Endothelial cell of umbilical vein (primary cell): ENCODE measurements around the gene TIMM9. TPM values are rescaled to one million over a fixed set of nuclear protein-coding genes. Genes with fewer than 3 reads are reported as not detected.

Experiments used
- BruUV-seq: library from RNA; stranded (reverse); fragments of 400-500 nt; replicated peaks from 2 replicates; lab custom pipeline; 2021; lab: Mats Ljungman, UMichigan
- CTCF ChIA-PET: fragments of 300-600, 350-600 bp; sonication (Branson Sonifier 250); formaldehyde crosslinking; loops from one replicate; lab custom pipeline; 2021; ENCODE audit warnings: antibody characterized with exemption, inconsistent platforms; lab: Charles Lee
- POLR2A ChIA-PET: fragments of 300-600, 350-600 bp; sonication (Branson Sonifier 250); formaldehyde crosslinking; loops from one replicate; lab custom pipeline; 2021; ENCODE audit warnings: antibody characterized with exemption, inconsistent platforms; lab: Charles Lee
- DNase-seq: peaks from one replicate; pipeline ENCODE4 v3.0.0-alpha.2; 2011; ENCODE audit warnings: low read depth, low spot score
- FAIRE-seq: peaks from 2 replicates; lab custom pipeline; 2011; peaks lifted over from hg19 to GRCh38; lab: Jason Lieb, UNC
- H2AFZ ChIP-seq: 2 replicates; pipeline ENCODE4 v1.6.0; 2012; ENCODE audit warnings: low read depth, low read length, control low read depth, inconsistent platforms
- H3K27ac ChIP-seq: 2 replicates; pipeline ENCODE4 v1.5.1; 2011; ENCODE audit warnings: low read depth, mild to moderate bottlenecking, control low read depth, low read length, moderate library complexity; ENCODE audit not compliant: insufficient read depth
- H3K27me3 ChIP-seq, 2 experiments: 2 replicates each; pipeline versions ENCODE4 v1.6.0 to v1.6.1; 2011; ENCODE audit warnings: low read length in 2 of 2, mixed read lengths in 1 of 2; ENCODE audit not compliant: control insufficient read depth in 2 of 2, insufficient read depth in 2 of 2
- H3K36me3 ChIP-seq, 2 experiments: 2 replicates in 1 of 2; 3 replicates in 1 of 2; pipeline ENCODE4 v1.5.1; 2011; ENCODE audit warnings: low read length in 2 of 2, mild to moderate bottlenecking in 1 of 2, moderate library complexity in 1 of 2; ENCODE audit not compliant: control insufficient read depth in 2 of 2, insufficient read depth in 2 of 2; ENCODE audit errors: extremely low read depth in 1 of 2
- H3K4me1 ChIP-seq: 3 replicates; pipeline ENCODE4 v1.5.1; 2011; ENCODE audit warnings: mild to moderate bottlenecking, low read length; ENCODE audit not compliant: control insufficient read depth, insufficient read depth; ENCODE audit errors: extremely low read depth
- H3K4me2 ChIP-seq: 2 replicates; pipeline ENCODE4 v1.6.1; 2011; ENCODE audit warnings: low read length, control low read depth, mixed read lengths; ENCODE audit not compliant: insufficient read depth
- H3K4me3 ChIP-seq, 3 experiments: fragments of 200-600 bp in 1 of 3; sonication (generic), shearing (Covaris generic) in 1 of 3; replicated peaks in 1 of 3; 2 replicates each; pipeline ENCODE4 v1.5.1; 2011 to 2016; ENCODE audit warnings: control low read depth in 3 of 3, low read length in 3 of 3, mild to moderate bottlenecking in 2 of 3, inconsistent platforms in 1 of 3, low read depth in 1 of 3, moderate library complexity in 1 of 3; ENCODE audit not compliant: insufficient read depth in 1 of 3
- H3K79me2 ChIP-seq: 2 replicates; pipeline ENCODE4 v1.6.0; 2012; ENCODE audit warnings: low read length, inconsistent platforms; ENCODE audit not compliant: control insufficient read depth, insufficient read depth
- H3K9ac ChIP-seq: replicated peaks from 2 replicates; pipeline ENCODE3; 2011; ENCODE audit warnings: low read length, control low read depth; ENCODE audit not compliant: insufficient read depth; ENCODE audit errors: extremely low read depth
- H3K9me1 ChIP-seq: replicated peaks from 3 replicates; pipeline ENCODE4 v1.6.0; 2011; ENCODE audit warnings: mild to moderate bottlenecking, low read length; ENCODE audit not compliant: control insufficient read depth, insufficient read depth; ENCODE audit errors: extremely low read depth
- H3K9me3 ChIP-seq: replicated peaks from 2 replicates; pipeline ENCODE4 v1.5.1; 2012; ENCODE audit warnings: low read length, inconsistent platforms; ENCODE audit not compliant: control insufficient read depth, insufficient read depth
- H4K20me1 ChIP-seq: replicated peaks from 2 replicates; pipeline ENCODE3; 2011; ENCODE audit warnings: mild to moderate bottlenecking, low read length; ENCODE audit not compliant: control insufficient read depth, insufficient read depth; ENCODE audit errors: extremely low read depth
- CTCF ChIP-seq, 2 donors: IDR thresholded peaks; 1 replicate in 1 of 2; 2 replicates in 1 of 2; pipeline ENCODE4 v1.5.1; 2011; ENCODE audit warnings: low read length in 2 of 2, mild to moderate bottlenecking in 2 of 2, moderate library complexity in 2 of 2, control low read depth in 1 of 2, inconsistent platforms in 1 of 2, low read depth in 1 of 2; ENCODE audit not compliant: insufficient read depth in 1 of 2; ENCODE audit errors: extremely low read depth in 1 of 2
- EZH2 ChIP-seq: IDR thresholded peaks from 2 replicates; pipeline ENCODE4 v1.6.1; 2012; ENCODE audit warnings: borderline replicate concordance, low read depth, mild to moderate bottlenecking, moderate library complexity, low read length, inconsistent platforms; ENCODE audit not compliant: severe bottlenecking
- FOS ChIP-seq: IDR thresholded peaks from 2 replicates; pipeline ENCODE4 v1.6.1; 2011; ENCODE audit warnings: mild to moderate bottlenecking, low read length, moderate library complexity, borderline replicate concordance; ENCODE audit not compliant: insufficient read depth
- GATA2 ChIP-seq: IDR thresholded peaks from 2 replicates; pipeline ENCODE4 v1.7.0; 2011; ENCODE audit warnings: low read depth, mild to moderate bottlenecking, moderate library complexity, mixed read lengths, low read length; ENCODE audit not compliant: insufficient read length, insufficient read depth
- JUN ChIP-seq: IDR thresholded peaks from 2 replicates; pipeline ENCODE4 v1.6.1; 2011; ENCODE audit warnings: borderline replicate concordance, low read depth; ENCODE audit not compliant: insufficient read length, insufficient read depth
- MAX ChIP-seq: IDR thresholded peaks from 2 replicates; pipeline ENCODE4 v1.6.1; 2011; ENCODE audit not compliant: insufficient read depth, insufficient read length
- MYC ChIP-seq: IDR thresholded peaks from one replicate; pipeline ENCODE4 v1.6.1; 2011; ENCODE audit warnings: mild to moderate bottlenecking, low read depth, low read length
- POLR2A ChIP-seq: IDR thresholded peaks from 2 replicates; pipeline ENCODE4 v1.6.1; 2012; ENCODE audit warnings: low read depth, mild to moderate bottlenecking, control low read depth, low read length
- POLR2AphosphoS5 ChIP-seq: IDR thresholded peaks from 2 replicates; pipeline ENCODE4 v1.6.1; 2012; ENCODE audit warnings: low read depth, mild to moderate bottlenecking, control low read depth, low read length, moderate library complexity; ENCODE audit not compliant: insufficient read depth
- dilution Hi-C: fragments of 300-500 bp; cut with MboI; formaldehyde crosslinking; loops from one replicate; pipeline ENCODE4 v1.15.0; 2019; ENCODE audit warnings: low sequenced_read_pairs; ENCODE audit not compliant: extremely low pct_ligation_motif_present
- intact Hi-C: fragments of 100-400 bp; cut with micrococcal nuclease; formaldehyde crosslinking; loops from one replicate; pipeline ENCODE4 v1.10.0; 2022
- polyA plus RNA-seq, 4 experiments: library from polyadenylated mRNA; depleted of rRNA in 3 of 4; stranded (reverse) in 3 of 4; unstranded in 1 of 4; fragments of >200 nt; gene quantifications; 2 replicates each; pipeline versions ENCODE4 v1.2.1 to v1.2.3, GENCODE V29; 2011 to 2012; ENCODE audit warnings: missing spikeins in 1 of 4
- total RNA-seq: library from RNA; stranded (reverse); gene quantifications from 2 replicates; pipeline ENCODE4 v1.2.3, GENCODE V29; 2021

The TIMM9 gene
- total and polyA plus RNA-seq, 2 donors (not counting 3 experiments of a cell fraction or from before 2014, with no cell fraction given) = 20.2 to 38.0 TPM

DNA sequence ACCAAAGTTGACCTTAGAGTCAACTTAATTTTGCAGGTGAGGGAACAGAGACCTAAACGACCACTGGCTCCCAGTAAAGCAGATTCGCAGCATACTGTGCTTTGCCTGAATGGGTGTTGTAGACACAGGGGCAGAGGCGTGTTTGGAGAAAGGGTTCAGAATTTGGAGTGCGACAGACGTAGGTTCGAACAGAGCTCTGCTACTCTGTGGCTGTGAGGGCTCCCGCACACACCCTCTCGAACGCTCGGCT is 31.8 kb downstream of the TIMM9 start:
- intact Hi-C loops (loop anchor here (1.0 to 2.0 kb wide), 2 partner anchors 97 to 287 kb away; partner anchors contain the start of gene ARID4A), dilution Hi-C loops (no loop called here)
- Histone ChIP-seq H3K27ac (no peak overlapping the region), H3K79me2 (no peaks in the 10 kb centered on the region), H3K4me1 (peaks cover 10% of the 10 kb centered on the region), H3K27me3 (no peaks in the 10 kb centered on the region), H3K4me2 (peak overlapping the region; percentile 42), H4K20me1 (no peaks in the 10 kb centered on the region), H2AFZ (peak overlapping the region; percentile 96), H3K9me1 (no peaks in the 10 kb centered on the region), H3K9ac (peak overlapping the region; percentile 70), H3K9me3 (no peaks in the 10 kb centered on the region), H3K4me3 (peak overlapping the region in 2 of 3 experiments; percentile 51 to 52), H3K36me3 (no peaks in the 10 kb centered on the region)
- ChIA-PET CTCF (interaction anchor here (0.8 to 2.7 kb wide), 12 partner anchors 11 to 287 kb away, joined by 3 to 10 read pairs (median 4); partner anchors contain the start of genes ARID4A, KIAA0586 and TIMM9), POLR2A (no interaction called here)
- no peak for FAIRE-seq
- no TSS peak for BruUV-seq
- TF ChIP-seq FOS (no peak), JUN (no peak), MYC (no peak), GATA2 (no peak), POLR2A (no peak), POLR2AphosphoS5 (no peak), EZH2 (no peak), MAX (no peak), CTCF (IDR thresholded peaks at IDR 0.05; ENCODE audit: extremely low read depth in 1 of 2, insufficient read depth in 1 of 2, low read depth in 1 of 2, low read length in 2 of 2) (no peak)
- DNase-seq = no peak
